Upper lobe of left lung (tissue), 6 donors: ENCODE results near the gene HINT1. TPM values are rescaled to one million over a fixed set of nuclear protein-coding genes. Genes with fewer than 3 reads are reported as not detected.

Source experiments
- ATAC-seq, 2 donors: fragments of 200-7000 bp; cut with Tn5 transposase; one replicate each; pipeline ENCODE4 v1.9.1; 2022; ENCODE audit warnings: mild to moderate bottlenecking in 2 of 2, moderate library complexity in 2 of 2; ENCODE audit not compliant: low FRiP score in 2 of 2
- DNase-seq, 2 donors: peaks; one replicate each; pipeline ENCODE4 v3.0.0-alpha.2; 2019 to 2020
- H3K27ac ChIP-seq, 4 donors: fragments of 200-600 bp; sonication (generic); one replicate each; pipeline ENCODE4 v1.5.1; 2016 to 2019
- H3K27me3 ChIP-seq, 4 donors: fragments of 200-600 bp; sonication (generic); one replicate each; pipeline ENCODE4 v1.5.1; 2017 to 2019
- H3K36me3 ChIP-seq, 4 donors: fragments of 200-600 bp; sonication (generic); one replicate each; pipeline ENCODE4 v1.5.1; 2016 to 2019
- H3K4me1 ChIP-seq, 4 donors: fragments of 200-600 bp; sonication (generic); one replicate each; pipeline ENCODE4 v1.5.1; 2018 to 2019
- H3K4me3 ChIP-seq, 4 donors: fragments of 200-600 bp; sonication (generic); one replicate each; pipeline ENCODE4 v1.5.1; 2017 to 2019; ENCODE audit warnings: mild to moderate bottlenecking in 2 of 4, moderate library complexity in 1 of 4
- H3K9me3 ChIP-seq, 4 donors: fragments of 200-600 bp; sonication (generic); one replicate each; pipeline ENCODE4 v1.5.1; 2018 to 2019
- EP300 ChIP-seq, 4 donors: sonication (generic); formaldehyde crosslinking; IDR thresholded peaks; one replicate each; pipeline ENCODE4 v1.5.1; 2017; ENCODE audit warnings: antibody characterized with exemption in 4 of 4, control low read depth in 2 of 4
- POLR2A ChIP-seq, 4 donors: fragments of 450-650 bp; IDR thresholded peaks; one replicate each; pipeline ENCODE4 v1.5.1; 2016 to 2017; ENCODE audit warnings: antibody characterized with exemption in 4 of 4, mild to moderate bottlenecking in 2 of 4
- POLR2AphosphoS5 ChIP-seq, 2 donors: sonication (generic); formaldehyde crosslinking; IDR thresholded peaks; one replicate each; pipeline ENCODE4 v1.5.1; 2017; ENCODE audit warnings: antibody characterized with exemption in 2 of 2
- WGBS, 2 donors: methylation state at CpG; one replicate each; pipeline ENCODE4 v1.1.5; 2017 to 2018; 5-methylcytosine and 5-hydroxymethylcytosine counted together
- total RNA-seq, 6 donors: library from RNA; depleted of rRNA in 4 of 6; stranded (reverse); fragments of >200 nt in 4 of 6; gene quantifications; one replicate each; pipeline versions ENCODE4 v1.1.0 to v1.2.1, GENCODE V29; 2016 to 2021
- TF ChIP-seq, protein P1 (sequence below), 6 experiments: fragments of 450-650 bp in 4 of 6; fragments of 200-600 bp in 2 of 6; sonication (generic) in 2 of 6; IDR thresholded peaks; one replicate each; pipeline ENCODE4 v1.5.1; 2016 to 2019; ENCODE audit warnings: antibody characterized with exemption in 6 of 6
- donor health status: DM: no; HTN: no; CAD: no; lungs with moderate emphysema.
- donor health status: DM: no; HTN: yes; CAD: no; lungs with severe emphysema.

The HINT1 gene
- total RNA-seq, 6 donors from 2014 or later, result 75.4 to 172 (median 133) TPM

DNA sequence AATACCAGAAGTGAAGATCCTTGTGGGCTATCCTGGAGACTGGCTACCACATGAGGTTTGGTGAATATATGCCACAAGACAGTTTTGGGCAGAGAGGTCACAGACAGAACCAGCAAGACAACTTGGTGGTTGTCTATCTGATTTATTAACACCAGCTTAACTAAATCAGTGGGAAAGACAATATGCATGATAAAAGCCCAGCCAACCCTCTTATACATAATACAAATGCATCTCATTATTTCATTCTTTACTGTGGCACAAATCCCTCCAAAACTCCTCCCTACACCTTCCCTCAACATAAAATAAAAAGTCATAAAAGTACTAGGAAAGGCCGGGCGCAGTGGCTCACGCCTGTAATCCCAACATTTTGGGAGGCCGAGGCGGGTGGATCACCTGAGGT, 8.1 kb downstream of the HINT1 start:
- ATAC-seq (no peak), DNase-seq (no peak)
- peaks cover 6 to 44% (median 33%) of the 10 kb centered on the region in 4 donors for H3K36me3 ChIP-seq
- TF ChIP-seq POLR2AphosphoS5 (IDR thresholded peaks at IDR 0.05), result no peak
- no peak overlapping the region for H3K4me3 ChIP-seq
- H3K9me3 ChIP-seq, result no peaks in the 10 kb centered on the region
- H3K27ac ChIP-seq, result no peak overlapping the region
- WGBS, 2 donors, result 94 to 99% methylated on average over 5 of the region's 5 CpGs
- no peaks in the 10 kb centered on the region for H3K4me1 ChIP-seq
- no peaks in the 10 kb centered on the region for H3K27me3 ChIP-seq

DNA sequence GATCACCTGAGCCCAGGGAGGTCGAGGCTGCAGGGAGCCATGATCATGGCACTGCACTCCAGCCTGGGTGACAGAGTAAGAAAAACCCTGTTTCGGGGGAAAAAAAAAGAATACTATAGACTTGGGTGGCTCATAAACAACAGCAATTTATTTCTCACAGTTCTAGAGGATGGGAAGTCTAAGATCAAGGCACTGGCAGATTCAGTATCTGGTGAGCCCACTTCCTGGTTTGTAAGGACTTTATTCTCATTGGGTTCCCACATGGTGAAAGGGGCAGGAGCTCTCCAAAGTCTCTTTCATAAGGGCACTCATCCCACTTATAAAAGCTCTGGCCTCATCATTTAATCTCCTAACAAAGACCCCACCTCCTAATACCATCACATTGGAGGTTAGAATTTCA, 8.7 kb downstream of the HINT1 start:
- H3K4me3 ChIP-seq, result no peak overlapping the region
- no peak overlapping the region for H3K27ac ChIP-seq
- H3K9me3 ChIP-seq, result no peaks in the 10 kb centered on the region
- no peaks in the 10 kb centered on the region for H3K27me3 ChIP-seq
- no peak for DNase-seq
- TF ChIP-seq, protein P1, sequence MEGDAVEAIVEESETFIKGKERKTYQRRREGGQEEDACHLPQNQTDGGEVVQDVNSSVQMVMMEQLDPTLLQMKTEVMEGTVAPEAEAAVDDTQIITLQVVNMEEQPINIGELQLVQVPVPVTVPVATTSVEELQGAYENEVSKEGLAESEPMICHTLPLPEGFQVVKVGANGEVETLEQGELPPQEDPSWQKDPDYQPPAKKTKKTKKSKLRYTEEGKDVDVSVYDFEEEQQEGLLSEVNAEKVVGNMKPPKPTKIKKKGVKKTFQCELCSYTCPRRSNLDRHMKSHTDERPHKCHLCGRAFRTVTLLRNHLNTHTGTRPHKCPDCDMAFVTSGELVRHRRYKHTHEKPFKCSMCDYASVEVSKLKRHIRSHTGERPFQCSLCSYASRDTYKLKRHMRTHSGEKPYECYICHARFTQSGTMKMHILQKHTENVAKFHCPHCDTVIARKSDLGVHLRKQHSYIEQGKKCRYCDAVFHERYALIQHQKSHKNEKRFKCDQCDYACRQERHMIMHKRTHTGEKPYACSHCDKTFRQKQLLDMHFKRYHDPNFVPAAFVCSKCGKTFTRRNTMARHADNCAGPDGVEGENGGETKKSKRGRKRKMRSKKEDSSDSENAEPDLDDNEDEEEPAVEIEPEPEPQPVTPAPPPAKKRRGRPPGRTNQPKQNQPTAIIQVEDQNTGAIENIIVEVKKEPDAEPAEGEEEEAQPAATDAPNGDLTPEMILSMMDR (IDR thresholded peaks at IDR 0.05), result no peak
- TF ChIP-seq POLR2AphosphoS5 (IDR thresholded peaks at IDR 0.05), result no peak
- TF ChIP-seq POLR2A (IDR thresholded peaks at IDR 0.05), result no peak
- no peak for TF ChIP-seq EP300 (IDR thresholded peaks at IDR 0.05)
- H3K36me3 ChIP-seq, result peaks cover 2 to 38% (median 28%) of the 10 kb centered on the region in 4 donors
- WGBS, 2 donors, result 93 to 100% methylated on average over 2 of the region's 2 CpGs
- ATAC-seq, result no peak
- H3K4me1 ChIP-seq, result no peaks in the 10 kb centered on the region

- no peak overlapping the region for H3K27ac ChIP-seq
- no peaks in the 10 kb centered on the region for H3K9me3 ChIP-seq
- no peaks in the 10 kb centered on the region for H3K27me3 ChIP-seq
- WGBS, 2 donors, result 92 to 96% methylated on average over 4 of the region's 4 CpGs
- no peaks in the 10 kb centered on the region for H3K4me1 ChIP-seq
- peaks cover 0 to under 1% (median 0%) of the 10 kb centered on the region in 4 donors for H3K36me3 ChIP-seq
- no peak overlapping the region for H3K4me3 ChIP-seq
- TF ChIP-seq, protein P1 (IDR thresholded peaks at IDR 0.05), result no peak
- TF ChIP-seq POLR2AphosphoS5 (IDR thresholded peaks at IDR 0.05), result no peak
- no peak for TF ChIP-seq POLR2A (IDR thresholded peaks at IDR 0.05)
- no peak for TF ChIP-seq EP300 (IDR thresholded peaks at IDR 0.05)
- ATAC-seq (no peak), DNase-seq (no peak)
Measured at GRCh38 chr5:131151216-131151615, 13.8 kb downstream of the HINT1 start.

DNA sequence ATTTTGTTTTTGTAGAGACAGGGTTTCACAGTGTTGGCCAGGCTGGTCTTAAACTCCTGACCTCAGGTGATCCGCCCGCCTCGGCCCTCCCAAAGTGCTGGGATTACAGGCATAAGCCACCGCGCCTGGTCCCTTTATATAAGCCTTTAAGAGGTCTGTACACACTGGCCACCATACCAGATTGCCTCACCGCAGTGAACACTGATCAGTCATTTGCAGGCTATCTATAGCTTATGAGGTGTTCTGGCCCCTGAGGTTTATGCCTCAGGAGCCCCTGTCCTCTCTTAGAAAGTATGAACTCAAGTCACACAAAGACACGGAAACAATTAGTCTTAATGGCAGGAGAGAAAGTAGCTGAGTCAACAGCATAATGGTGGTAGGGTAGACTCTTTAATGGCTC, 14.6 kb downstream of the HINT1 start:
- H3K4me3 ChIP-seq, result no peak overlapping the region
- 93 to 95% methylated on average over 6 to 7 of the region's 7 CpGs for WGBS, 2 donors
- DNase-seq, result no peak
- ATAC-seq, result no peak
- no peak for TF ChIP-seq POLR2A (IDR thresholded peaks at IDR 0.05)
- TF ChIP-seq EP300 (IDR thresholded peaks at IDR 0.05), result no peak
- TF ChIP-seq, protein P1 (IDR thresholded peaks at IDR 0.05), result no peak
- no peak for TF ChIP-seq POLR2AphosphoS5 (IDR thresholded peaks at IDR 0.05)
- no peaks in the 10 kb centered on the region for H3K4me1 ChIP-seq
- H3K27me3 ChIP-seq, result no peaks in the 10 kb centered on the region
- no peaks in the 10 kb centered on the region for H3K36me3 ChIP-seq
- H3K27ac ChIP-seq, result no peak overlapping the region
- H3K9me3 ChIP-seq, result no peaks in the 10 kb centered on the region

DNA sequence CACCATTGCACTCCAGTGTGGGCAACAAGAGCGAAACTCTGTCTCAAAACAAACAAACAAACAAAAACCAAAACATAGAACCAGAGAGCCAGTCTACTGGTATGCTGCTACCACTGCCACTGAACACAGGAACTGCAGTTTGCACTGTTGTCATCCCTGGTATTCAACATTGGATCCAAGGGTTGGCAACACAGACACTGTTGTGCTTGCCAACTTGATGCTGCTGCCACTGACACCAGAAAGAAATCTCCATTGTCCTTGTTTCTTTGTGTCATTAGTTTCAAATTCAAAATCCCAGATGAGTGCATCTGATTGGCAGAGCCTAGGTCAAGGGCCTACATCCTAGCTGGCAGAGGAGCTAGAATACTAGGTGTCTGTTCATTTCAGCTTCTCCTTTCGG, 16.2 kb downstream of the HINT1 start:
- 96 to 97% methylated on average over 2 of the region's 2 CpGs for WGBS, 2 donors

More for the DNA sequence above, 16.2 kb downstream of the HINT1 start:
- no peak overlapping the region for H3K4me3 ChIP-seq
- H3K27ac ChIP-seq, result no peak overlapping the region
- ATAC-seq, result no peak
- no peaks in the 10 kb centered on the region for H3K4me1 ChIP-seq
- H3K27me3 ChIP-seq, result no peaks in the 10 kb centered on the region
- H3K9me3 ChIP-seq, result no peaks in the 10 kb centered on the region
- TF ChIP-seq EP300 (IDR thresholded peaks at IDR 0.05) (no peak), POLR2A (IDR thresholded peaks at IDR 0.05) (no peak), POLR2AphosphoS5 (IDR thresholded peaks at IDR 0.05) (no peak)
- TF ChIP-seq, protein P1 (IDR thresholded peaks at IDR 0.05), result no peak
- no peaks in the 10 kb centered on the region for H3K36me3 ChIP-seq
- no peak for DNase-seq
